NB4 (cell line): ENCODE data around the gene PRCC.

Experiments
- MYC ChIP-seq: IDR thresholded peaks from 2 replicates; pipeline ENCODE4 v1.6.1; 2011; ENCODE audit warnings: low read depth, low read length
- POLR2A ChIP-seq: IDR thresholded peaks from 2 replicates; pipeline ENCODE4 v1.6.1; 2011; ENCODE audit warnings: mild to moderate bottlenecking; ENCODE audit not compliant: insufficient read length; ENCODE audit errors: extremely low read depth
- TF ChIP-seq, protein P1 (sequence below): IDR thresholded peaks from one replicate; pipeline ENCODE4 v1.5.1; 2012; ENCODE audit warnings: low read depth, low read length
- TF ChIP-seq, protein P2 (sequence below): IDR thresholded peaks from 2 replicates; pipeline ENCODE4 v1.6.1; 2011; ENCODE audit warnings: low read depth, low read length

DNA sequence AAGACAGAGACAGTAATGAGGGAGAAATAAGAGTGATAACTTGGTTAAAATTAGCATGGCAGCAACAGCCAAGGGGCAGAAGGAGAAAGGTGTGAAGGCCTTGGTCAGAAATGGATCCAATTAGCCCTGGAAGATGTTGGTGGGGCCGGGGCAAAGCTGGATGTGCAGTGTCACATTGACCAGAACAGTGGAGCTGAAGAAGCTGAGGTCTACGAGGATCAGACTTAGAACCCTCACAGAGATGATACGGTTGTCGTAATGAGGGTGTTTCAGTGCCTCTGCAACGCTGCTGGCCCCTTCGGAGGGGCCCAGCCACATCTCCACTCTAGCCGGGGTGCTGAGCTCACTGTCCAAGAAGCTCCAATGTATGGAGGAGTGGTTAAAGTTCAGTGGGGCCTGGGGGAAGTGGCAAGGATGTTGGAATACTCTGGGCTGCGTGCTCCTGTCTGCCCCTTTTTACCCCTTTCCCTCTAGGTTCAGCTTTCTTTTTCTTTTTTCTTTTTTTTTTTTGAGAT is 35.1 kb downstream of the PRCC start:
- TF ChIP-seq, protein P1, sequence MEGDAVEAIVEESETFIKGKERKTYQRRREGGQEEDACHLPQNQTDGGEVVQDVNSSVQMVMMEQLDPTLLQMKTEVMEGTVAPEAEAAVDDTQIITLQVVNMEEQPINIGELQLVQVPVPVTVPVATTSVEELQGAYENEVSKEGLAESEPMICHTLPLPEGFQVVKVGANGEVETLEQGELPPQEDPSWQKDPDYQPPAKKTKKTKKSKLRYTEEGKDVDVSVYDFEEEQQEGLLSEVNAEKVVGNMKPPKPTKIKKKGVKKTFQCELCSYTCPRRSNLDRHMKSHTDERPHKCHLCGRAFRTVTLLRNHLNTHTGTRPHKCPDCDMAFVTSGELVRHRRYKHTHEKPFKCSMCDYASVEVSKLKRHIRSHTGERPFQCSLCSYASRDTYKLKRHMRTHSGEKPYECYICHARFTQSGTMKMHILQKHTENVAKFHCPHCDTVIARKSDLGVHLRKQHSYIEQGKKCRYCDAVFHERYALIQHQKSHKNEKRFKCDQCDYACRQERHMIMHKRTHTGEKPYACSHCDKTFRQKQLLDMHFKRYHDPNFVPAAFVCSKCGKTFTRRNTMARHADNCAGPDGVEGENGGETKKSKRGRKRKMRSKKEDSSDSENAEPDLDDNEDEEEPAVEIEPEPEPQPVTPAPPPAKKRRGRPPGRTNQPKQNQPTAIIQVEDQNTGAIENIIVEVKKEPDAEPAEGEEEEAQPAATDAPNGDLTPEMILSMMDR: no peak
- TF ChIP-seq POLR2A: no peak
- TF ChIP-seq MYC: no peak
- TF ChIP-seq, protein P2, sequence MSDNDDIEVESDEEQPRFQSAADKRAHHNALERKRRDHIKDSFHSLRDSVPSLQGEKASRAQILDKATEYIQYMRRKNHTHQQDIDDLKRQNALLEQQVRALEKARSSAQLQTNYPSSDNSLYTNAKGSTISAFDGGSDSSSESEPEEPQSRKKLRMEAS: no peak
